GM12878 (cell line): ENCODE measurements around the gene FUT7. TPM values are rescaled to one million over a fixed set of nuclear protein-coding genes. Genes with fewer than 3 reads are reported as not detected.

ENCODE experiments used
- ATF3 ChIP-seq: IDR thresholded peaks from 2 replicates; pipeline ENCODE4 v1.6.1; 2011; ENCODE audit warnings: low read depth, mild to moderate bottlenecking, low read length, moderate library complexity, borderline replicate concordance; ENCODE audit errors: extremely low read depth
- GATAD2B ChIP-seq: fragments of 450-650 bp; conservative IDR thresholded peaks from 2 replicates; pipeline ENCODE4 v1.6.1; 2017; ENCODE audit warnings: low read depth, mild to moderate bottlenecking, moderate library complexity
- KDM1A ChIP-seq: fragments of 200-600 bp; sonication (generic); IDR thresholded peaks from 2 replicates; pipeline ENCODE4 v1.6.1; 2016; ENCODE audit warnings: borderline replicate concordance
- MEF2B ChIP-seq: fragments of 450-650 bp; IDR thresholded peaks from 2 replicates; pipeline ENCODE4 v1.6.1; 2018; ENCODE audit warnings: mild to moderate bottlenecking, moderate library complexity; ENCODE audit not compliant: partially characterized antibody, poor library complexity, severe bottlenecking
- MLLT1 ChIP-seq: fragments of 450-650 bp; IDR thresholded peaks from 2 replicates; pipeline ENCODE4 v1.6.1; 2016; ENCODE audit warnings: mild to moderate bottlenecking
- NBN ChIP-seq: fragments of 450-650 bp; IDR thresholded peaks from 2 replicates; pipeline ENCODE4 v1.6.1; 2016
- PAX5 ChIP-seq: IDR thresholded peaks from 2 replicates; pipeline ENCODE4 v1.6.1; 2011; ENCODE audit warnings: low read depth, low read length, borderline replicate concordance
- PML ChIP-seq: IDR thresholded peaks from 2 replicates; pipeline ENCODE4 v1.6.1; 2012; ENCODE audit warnings: low read length, inconsistent platforms
- RAD51 ChIP-seq: fragments of 450-650 bp; IDR thresholded peaks from 2 replicates; pipeline ENCODE4 v1.6.1; 2016; ENCODE audit warnings: moderate library complexity, mild to moderate bottlenecking, inconsistent platforms
- RUNX3 ChIP-seq: IDR thresholded peaks from 2 replicates; pipeline ENCODE4 v1.6.1; 2012; ENCODE audit warnings: low read length, inconsistent platforms
- SIX5 ChIP-seq: IDR thresholded peaks from 2 replicates; pipeline ENCODE4 v1.6.1; 2011; ENCODE audit warnings: mild to moderate bottlenecking, low read depth, low read length, moderate library complexity; ENCODE audit not compliant: severe bottlenecking
- SUPT20H ChIP-seq: IDR thresholded peaks from 2 replicates; pipeline ENCODE4 v1.6.1; 2011; ENCODE audit warnings: low read depth, mild to moderate bottlenecking, low read length, moderate library complexity, borderline replicate concordance; ENCODE audit not compliant: control insufficient read depth
- ZBTB11 ChIP-seq: fragments of 450-650 bp; formaldehyde crosslinking; IDR thresholded peaks from 2 replicates; pipeline ENCODE4 v1.5.0; 2022; ENCODE audit warnings: mild to moderate bottlenecking, missing genetic modification characterization
- ZBTB40 ChIP-seq: fragments of 450-650 bp; IDR thresholded peaks from 2 replicates; pipeline ENCODE4 v1.6.1; 2016; ENCODE audit warnings: mild to moderate bottlenecking, moderate library complexity, borderline replicate concordance
- polyA plus RNA-seq, 11 experiments: library from polyadenylated mRNA; depleted of rRNA in 4 of 11; unstranded in 6 of 11; stranded (reverse) in 5 of 11; fragments of >200 nt; fragmentation: Nextera tagmentation in 4 of 11; fragmentation: Illumina TruSeq in 1 of 11; extraction: Ambion mirVana in 4 of 11; extraction: Trizol in 1 of 11; gene quantifications; 1 replicate in 1 of 11; 2 replicates in 10 of 11; pipeline versions ENCODE4 v1.2.1 to v1.2.3, GENCODE V29; 2011 to 2016; ENCODE audit warnings: inconsistent platforms in 2 of 11, missing spikeins in 2 of 11, low read depth in 1 of 11
- total RNA-seq, 4 experiments: library from RNA; depleted of rRNA in 3 of 4; stranded (reverse); fragments of >200 nt in 3 of 4; fragmentation: Illumina TruSeq in 1 of 4; extraction: Trizol in 1 of 4; gene quantifications; 2 replicates each; pipeline versions ENCODE4 v1.2.1 to v1.2.3, GENCODE V29; 2013 to 2021
- TF ChIP-seq, protein P1 (sequence below): fragments of 450-650 bp; IDR thresholded peaks from 2 replicates; pipeline ENCODE4 v1.6.1; 2017; ENCODE audit warnings: mild to moderate bottlenecking, moderate library complexity

Gene FUT7
- total and polyA plus RNA-seq, 10 of the 15 experiments (the other 5 are each of a cell fraction or from before 2014, with no cell fraction given): 0.04 to 0.62 (median 0.20) TPM; not detected in 2

- no peak for TF ChIP-seq ZBTB40
- TF ChIP-seq PAX5: no peak
- no peak for TF ChIP-seq ZBTB11 (CRISPR knock-in tag)
- 0 out of 2 replicates have a peak, but pooled peaks have one; percentile 35 for TF ChIP-seq RAD51
- TF ChIP-seq, protein P1, sequence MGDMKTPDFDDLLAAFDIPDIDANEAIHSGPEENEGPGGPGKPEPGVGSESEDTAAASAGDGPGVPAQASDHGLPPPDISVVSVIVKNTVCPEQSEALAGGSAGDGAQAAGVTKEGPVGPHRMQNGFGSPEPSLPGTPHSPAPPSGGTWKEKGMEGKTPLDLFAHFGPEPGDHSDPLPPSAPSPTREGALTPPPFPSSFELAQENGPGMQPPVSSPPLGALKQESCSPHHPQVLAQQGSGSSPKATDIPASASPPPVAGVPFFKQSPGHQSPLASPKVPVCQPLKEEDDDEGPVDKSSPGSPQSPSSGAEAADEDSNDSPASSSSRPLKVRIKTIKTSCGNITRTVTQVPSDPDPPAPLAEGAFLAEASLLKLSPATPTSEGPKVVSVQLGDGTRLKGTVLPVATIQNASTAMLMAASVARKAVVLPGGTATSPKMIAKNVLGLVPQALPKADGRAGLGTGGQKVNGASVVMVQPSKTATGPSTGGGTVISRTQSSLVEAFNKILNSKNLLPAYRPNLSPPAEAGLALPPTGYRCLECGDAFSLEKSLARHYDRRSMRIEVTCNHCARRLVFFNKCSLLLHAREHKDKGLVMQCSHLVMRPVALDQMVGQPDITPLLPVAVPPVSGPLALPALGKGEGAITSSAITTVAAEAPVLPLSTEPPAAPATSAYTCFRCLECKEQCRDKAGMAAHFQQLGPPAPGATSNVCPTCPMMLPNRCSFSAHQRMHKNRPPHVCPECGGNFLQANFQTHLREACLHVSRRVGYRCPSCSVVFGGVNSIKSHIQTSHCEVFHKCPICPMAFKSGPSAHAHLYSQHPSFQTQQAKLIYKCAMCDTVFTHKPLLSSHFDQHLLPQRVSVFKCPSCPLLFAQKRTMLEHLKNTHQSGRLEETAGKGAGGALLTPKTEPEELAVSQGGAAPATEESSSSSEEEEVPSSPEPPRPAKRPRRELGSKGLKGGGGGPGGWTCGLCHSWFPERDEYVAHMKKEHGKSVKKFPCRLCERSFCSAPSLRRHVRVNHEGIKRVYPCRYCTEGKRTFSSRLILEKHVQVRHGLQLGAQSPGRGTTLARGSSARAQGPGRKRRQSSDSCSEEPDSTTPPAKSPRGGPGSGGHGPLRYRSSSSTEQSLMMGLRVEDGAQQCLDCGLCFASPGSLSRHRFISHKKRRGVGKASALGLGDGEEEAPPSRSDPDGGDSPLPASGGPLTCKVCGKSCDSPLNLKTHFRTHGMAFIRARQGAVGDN: peak; percentile 24
- TF ChIP-seq GATAD2B: peak; percentile 78; the same call in 1 of the 2 replicates
- no peak for TF ChIP-seq ATF3
- no peak for TF ChIP-seq RUNX3
- TF ChIP-seq MLLT1: 0 out of 2 replicates have a peak, but pooled peaks have one; percentile 7
- 0 out of 2 replicates have a peak, but pooled peaks have one; percentile 49 for TF ChIP-seq NBN
- TF ChIP-seq SIX5: no peak
- TF ChIP-seq PML: no peak
- TF ChIP-seq SUPT20H: no peak
- TF ChIP-seq MEF2B: peak; percentile 35
- no peak for TF ChIP-seq KDM1A
Observed at GRCh38 chr9:137077010-137077747, 45.3 kb upstream of the FUT7 start, which contains the start of gene UAP1L1 (continued).
